Measurements from ENCODE around the gene EVPLL.
"Not testable (repeated sequence)": the region's sequence is repeated elsewhere in the genome, so short reads cannot be mapped to it uniquely, and the experiment has no call there.

EVPLL gene

GRCh38 chr17:18377437-18378204, at the start of gene EVPLL:
TSS of gene EVPLL (plus strand) at chr17:18377778. CDS start at chr17:18380938, 3,160 bp downstream.
- DNase-seq: no peak

DNA sequence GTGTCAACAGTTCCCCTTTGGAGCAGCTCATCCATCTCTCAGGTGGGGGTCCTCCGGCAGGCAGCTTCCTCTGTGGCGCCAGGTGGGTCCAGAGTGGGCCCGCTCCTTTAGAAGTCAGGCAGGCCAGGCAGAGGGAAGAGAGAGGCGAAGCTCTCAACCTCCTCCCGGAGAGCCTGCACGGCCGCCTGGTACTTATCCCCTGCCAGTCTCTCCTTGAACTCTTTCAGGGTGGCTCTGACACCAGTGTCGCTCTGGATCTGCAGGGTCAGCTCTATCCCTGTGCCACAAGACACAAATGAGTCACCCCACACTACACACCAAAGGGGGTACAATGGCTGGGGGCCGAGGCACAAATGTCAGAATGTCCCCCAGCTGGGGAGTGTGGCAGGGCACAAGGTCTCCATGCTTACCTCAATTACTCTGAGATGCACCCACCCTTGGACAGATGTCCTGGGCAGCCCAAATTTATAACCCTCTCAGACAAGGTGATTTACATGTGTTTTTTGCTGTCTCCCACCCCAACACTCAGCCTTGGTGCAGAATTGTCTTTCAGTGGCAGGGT, 48.9 kb upstream of the EVPLL start:
- DNase-seq: no peak

- peak; percentile 26 for DNase-seq
Measured at GRCh38 chr17:18331879-18332278, 45.7 kb upstream of the EVPLL start.

DNA sequence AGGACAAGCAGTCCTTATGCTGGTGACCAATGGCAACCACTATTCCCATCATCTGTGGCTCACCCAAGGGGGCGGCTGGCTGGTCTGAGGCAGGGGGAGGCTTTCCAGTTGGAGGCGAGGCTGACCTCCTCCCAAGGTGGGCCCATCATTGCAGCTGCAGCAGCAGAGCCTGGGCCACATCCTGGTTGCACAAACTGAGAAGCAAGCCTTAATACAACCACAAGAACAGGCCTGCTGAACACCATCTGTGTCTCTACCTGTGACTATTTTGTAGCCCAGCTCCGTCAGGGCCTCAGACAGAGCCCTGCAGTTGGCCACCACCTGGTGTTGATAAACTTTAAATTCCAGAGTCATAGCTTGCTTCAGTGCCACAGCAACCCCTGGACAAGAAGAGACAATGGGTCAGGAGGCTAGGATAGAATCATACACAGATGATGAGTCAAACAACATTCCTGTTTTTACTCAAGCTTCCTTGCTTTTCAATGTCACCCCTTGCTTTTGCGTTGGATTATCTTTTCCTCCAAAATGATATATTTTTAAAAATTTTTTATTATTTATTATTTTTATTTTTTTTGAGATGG, 44.6 kb upstream of the EVPLL start:
- DNase-seq: no peak

DNA sequence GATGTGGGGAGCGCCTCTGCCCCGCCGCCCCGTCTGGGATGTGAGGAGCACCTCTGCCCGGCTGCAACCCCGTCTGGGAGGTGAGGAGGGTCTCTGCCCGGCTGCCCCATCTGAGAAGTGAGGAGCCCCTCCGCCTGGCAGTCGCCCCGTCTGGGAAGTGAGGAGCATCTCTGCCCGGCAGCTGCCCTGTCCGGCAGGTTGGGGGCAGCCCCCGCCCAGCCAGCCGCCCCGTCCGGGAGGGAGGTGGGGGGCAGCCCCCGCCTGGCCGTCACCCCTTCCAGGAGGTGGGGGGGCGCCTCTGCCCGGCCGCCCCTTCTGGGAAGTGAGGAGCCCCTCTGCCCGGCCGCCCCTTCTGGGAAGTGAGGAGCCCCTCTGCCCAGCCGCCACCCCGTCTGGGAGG, 39.4 kb upstream of the EVPLL start:
- not testable (repeated sequence) for DNase-seq

- no peak for DNase-seq
Measured at GRCh38 chr17:18339933-18340332, 37.6 kb upstream of the EVPLL start.

DNA sequence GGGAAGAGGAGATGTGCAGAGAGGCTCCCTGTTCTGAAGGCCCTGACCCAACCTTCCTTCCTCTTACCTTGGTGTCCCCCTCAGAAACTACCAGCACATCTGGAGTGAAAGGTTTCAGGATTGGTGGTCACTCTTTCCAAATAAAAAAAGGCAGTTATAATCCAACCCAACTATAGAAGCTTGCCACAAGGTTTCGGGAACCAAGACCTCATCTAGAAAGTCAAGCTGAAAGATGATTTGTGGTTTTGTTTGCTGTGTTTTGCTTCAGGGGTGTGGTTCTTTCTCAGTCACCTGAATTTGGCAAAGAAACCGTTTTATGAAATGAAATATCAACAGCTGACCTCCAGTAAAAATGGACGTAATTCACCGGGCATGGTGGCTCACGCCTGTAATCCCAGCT, 33.6 kb upstream of the EVPLL start:
- no peak for DNase-seq

DNA sequence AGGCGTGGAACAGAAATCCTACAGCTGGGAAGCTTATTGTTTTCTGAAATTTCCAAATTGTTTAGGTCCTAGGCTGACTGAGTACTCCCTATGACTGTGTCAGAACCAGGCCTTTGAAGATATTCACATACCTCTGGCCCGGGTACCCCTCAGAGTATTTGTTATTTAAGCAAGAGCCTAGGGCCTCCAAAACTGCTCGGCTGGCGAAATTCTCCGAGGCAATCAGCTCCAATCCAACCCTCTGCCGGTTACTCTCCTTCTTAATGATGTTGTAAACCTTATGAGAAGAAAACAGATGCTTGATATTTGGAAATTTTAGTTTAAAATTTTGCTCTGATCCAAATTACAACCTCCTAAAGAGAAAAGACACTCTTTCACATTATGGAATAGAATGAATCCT, 24.0 kb upstream of the EVPLL start:
- DNase-seq: no peak

DNA sequence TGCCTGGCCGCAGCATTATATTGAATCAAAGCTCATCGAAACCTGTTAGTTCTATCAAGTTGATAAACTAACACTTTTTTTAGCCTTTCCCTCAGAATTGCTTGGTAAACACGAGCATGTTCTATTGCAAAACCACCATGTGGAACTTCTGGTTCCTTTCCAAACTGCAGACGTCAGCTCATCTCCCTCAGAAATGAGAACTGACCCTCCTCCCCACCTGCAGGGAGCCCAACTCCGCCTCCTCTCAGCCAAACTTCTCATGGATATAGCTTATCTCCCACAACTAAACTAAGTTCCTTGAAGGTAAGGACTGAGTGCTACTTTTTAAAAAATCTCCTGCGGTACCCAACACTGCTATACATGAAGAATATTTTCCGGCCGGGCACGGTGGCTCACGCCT, 21.0 kb upstream of the EVPLL start:
- DNase-seq: no peak

GRCh38 chr17:18360518-18360917, 17.1 kb upstream of the EVPLL start:
- DNase-seq: no peak

GRCh38 chr17:18361837-18362697, 15.5 kb upstream of the EVPLL start:
- DNase-seq: no peak

GRCh38 chr17:18362698-18363100, 14.9 kb upstream of the EVPLL start:
- DNase-seq: peak; percentile 19

DNA sequence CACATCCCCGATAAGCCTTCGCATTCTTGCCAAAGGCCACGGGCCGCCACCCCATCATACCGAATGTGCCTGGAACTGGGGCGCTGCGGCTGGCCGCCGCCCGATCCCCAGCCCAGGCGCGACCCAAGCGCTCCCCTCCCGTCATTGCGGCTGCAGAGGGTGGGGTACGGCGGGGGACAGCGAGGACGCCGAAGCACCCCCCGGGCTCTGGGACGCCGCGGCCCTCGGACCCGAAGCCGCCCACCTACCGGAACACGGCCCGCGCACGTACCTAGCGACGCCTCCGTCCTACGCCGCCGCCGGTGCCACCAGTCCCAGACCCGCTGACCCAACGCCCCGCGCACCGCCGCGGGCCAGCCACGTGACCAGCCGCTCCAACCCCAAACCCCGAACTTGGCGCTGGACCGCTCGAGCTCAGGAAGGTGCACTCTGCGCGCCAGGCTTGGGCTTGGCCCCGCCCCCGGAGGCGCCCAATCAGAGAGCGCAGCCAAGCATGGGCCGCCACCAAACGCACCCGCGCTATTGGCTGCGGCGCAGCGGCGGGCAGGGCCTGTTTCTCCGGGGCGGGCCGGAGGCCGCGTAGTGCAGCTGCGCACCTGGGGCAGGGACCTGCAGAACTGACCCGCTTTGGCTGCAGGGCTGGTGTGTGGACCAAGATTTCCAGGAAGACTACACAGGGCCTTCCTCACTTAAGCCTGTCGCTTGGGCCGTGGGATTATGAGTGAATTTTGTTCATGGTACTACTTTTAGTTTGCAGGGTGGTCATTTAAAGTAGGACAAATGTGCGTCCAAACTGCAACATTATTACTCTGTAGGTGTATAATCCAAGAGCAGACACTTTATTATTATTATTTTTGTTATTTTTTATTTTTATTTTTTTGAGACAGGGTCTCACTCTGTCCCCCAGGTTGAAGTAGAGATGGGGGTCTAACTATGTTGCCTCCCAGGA, 14.2 kb upstream of the EVPLL start, which contains the start of gene SHMT1:
SHMT1 (minus strand) TSS at position 450 of the 949 bp plus-strand sequence. CDS start 7,569 bp downstream, outside the sequence.
- DNase-seq: peak; percentile 91

DNA sequence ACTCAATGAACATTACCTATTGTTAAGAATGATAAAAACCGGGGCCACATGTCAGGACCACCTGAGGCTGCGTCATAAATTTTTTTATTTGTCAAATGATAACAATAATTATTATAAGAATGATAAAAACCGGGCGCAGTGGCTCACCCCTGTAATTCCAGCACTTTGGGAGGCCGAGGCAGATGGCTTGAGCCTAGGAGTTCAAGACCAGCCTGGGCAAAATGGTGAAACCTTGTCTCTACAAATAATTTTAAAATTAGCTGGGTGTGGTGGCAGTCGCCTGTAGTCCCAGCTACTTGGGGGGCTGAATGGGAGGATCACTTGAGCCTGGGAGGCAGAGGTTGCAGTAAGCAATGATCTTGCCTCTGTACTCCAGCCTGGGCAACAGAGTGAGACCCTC, 13.4 kb upstream of the EVPLL start:
- DNase-seq: no peak

DNA sequence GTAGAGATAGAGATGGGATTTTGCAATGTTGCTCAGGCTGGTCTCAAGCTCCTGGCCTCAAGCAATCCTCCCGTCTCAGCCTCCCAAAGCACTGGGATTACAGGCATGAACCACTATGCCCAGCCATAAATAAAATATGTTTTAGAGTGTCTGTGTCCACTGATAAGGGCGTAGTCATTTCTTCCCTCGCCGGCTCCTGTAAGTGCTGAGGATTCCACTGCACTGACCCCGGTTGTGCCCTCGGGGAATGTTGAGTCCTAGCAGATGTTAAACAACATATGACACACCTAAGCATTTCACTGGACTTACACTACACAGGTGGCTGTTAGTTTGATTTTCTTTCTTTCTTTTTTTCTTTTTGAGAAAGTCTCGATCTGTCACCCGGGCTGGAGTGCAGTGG, 8.6 kb upstream of the EVPLL start:
- DNase-seq: no peak

DNA sequence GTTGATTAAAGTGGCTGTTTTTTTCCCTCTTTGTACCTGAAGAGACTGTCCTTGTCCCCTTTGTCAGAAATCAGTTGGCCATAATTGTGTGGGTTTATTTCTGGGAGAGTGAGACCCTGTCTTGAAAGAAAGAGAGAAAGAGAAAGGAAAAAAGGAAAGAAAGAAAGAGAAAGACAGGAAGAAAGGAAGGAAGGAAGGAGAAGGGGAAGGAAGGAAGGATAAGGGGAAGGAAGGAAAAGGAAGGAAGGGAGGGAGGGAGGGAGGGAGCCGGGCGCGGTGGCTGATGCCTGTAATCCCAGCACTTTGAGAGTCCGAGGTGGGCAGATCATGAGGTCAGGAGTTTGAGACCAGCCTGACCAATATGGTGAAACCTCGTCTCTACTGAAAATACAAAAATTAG, 6.8 kb upstream of the EVPLL start:
- DNase-seq: no peak

DNA sequence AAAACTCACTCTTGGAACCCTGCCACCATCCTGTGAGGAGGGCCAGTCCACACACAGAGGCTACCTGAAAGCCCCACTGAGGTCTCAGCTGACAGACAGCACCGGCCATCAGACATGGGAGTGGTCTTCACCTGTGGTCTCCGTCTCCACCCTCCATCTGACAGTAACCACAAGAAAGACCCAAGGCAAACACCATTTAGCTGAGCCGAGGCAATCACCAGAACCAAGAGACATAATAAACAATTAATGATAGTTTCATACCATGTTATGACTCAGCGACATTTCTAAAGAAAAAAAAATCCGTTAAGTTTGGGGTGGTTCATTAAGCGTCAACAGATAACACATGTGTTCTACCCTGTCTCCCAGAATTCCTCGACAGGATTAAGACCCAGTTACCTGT, 6.1 kb upstream of the EVPLL start:
- DNase-seq: no peak

- not testable (repeated sequence) for DNase-seq
Measured at GRCh38 chr17:18373181-18373580, 4.4 kb upstream of the EVPLL start.

DNA sequence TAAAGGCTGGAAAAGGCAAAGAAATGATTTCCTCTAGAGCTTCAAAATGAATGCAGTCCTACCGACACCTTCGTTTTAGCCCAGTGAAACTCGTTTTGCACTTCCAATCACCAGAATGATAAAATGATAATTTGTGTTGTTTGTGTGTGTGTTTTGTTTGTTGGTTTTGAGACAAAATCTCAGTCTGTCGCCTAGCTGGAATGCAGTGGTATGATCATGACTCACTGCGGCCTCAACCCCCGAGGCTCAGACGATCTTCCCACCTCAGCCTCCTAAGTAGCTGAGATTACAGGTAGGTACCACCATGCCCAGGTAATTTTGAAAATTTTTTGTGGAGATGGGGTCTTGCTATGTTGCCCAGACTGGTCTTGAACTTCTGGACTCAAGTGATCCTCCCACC, 3.4 kb upstream of the EVPLL start:
- DNase-seq: no peak

- no peak for DNase-seq
Measured at GRCh38 chr17:18378205-18378505, 577 bp downstream of the EVPLL start.

DNA sequence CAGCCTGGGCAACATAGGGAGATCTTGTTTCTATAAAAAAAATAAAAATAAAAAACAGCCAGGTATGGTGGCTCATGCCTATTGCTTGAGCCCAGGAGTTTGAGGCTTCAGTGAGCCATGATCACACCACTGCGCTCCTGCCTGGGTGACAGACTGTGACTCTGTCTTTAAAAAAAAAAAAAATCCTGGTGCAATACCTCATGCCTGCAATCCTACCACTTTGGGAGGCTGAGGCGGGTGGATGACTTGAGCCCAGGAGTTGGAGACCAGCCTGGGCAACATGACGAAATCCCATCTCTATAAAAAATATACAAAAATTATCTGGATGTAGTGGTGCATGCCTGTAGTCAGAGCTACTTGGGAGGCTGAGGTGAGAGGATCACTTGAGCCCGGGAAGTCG, 1.0 kb downstream of the EVPLL start:
- not testable (repeated sequence) for DNase-seq

Data from CD4-positive, alpha-beta T cell treated with Interleukin-17A for 1 hour (primary cell).